Lower leg skin (tissue), 3 donors: Measurements from ENCODE around the gene TMEM41A.

Experiments
- CTCF ChIP-seq, 3 donors: fragments of 450-650 bp; IDR thresholded peaks; one replicate each; pipeline ENCODE4 v1.5.1; 2016; ENCODE audit warnings: antibody characterized with exemption in 3 of 3, mild to moderate bottlenecking in 3 of 3, moderate library complexity in 2 of 3
- POLR2A ChIP-seq, 2 donors: fragments of 450-650 bp; IDR thresholded peaks; one replicate each; pipeline ENCODE4 v1.6.1; 2016 to 2017; ENCODE audit warnings: antibody characterized with exemption in 2 of 2, mild to moderate bottlenecking in 1 of 2, moderate library complexity in 1 of 2

- no peak for TF ChIP-seq CTCF (IDR thresholded peaks at IDR 0.05)
- no peak for TF ChIP-seq POLR2A (IDR thresholded peaks at IDR 0.05)
Measured at GRCh38 chr3:185507883-185508282, 9.0 kb upstream of the TMEM41A start.
